Stimulated activated CD4-positive, alpha-beta T cell treated with anti-CD3 and anti-CD28 coated beads, Interleukin-2, amount 100 ng/mL, for 24 hours (primary cell): Measurements from ENCODE around the gene FLNC.
A peak's percentile ranks its signal among the peaks of the same experiment; 100 is the strongest.

Experiments
- DNase-seq, 2 donors: peaks; one replicate each; pipeline ENCODE4 v3.0.0-alpha.2; 2020

Gene FLNC

DNA sequence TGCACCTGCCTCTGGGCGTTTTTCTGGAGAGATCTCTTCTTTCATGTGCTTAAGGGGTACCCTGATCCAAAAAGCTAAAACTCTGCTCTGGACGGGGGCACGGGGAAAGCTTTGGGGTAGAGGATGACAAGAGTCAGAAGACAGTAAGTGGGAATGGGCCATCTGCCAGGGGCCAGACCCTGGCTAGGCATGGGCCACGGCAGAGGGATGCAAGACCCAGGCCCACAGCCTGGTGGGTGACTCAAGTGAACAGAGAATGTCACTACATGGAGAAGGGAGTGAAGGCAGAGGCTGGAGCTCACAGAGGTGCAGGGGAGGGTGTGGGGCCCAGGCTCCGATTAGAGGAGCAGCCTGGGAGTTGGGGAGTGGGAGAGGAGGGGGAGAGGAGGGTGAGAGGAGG, 15.3 kb downstream of the FLNC start:
- DNase-seq, result no peak

DNA sequence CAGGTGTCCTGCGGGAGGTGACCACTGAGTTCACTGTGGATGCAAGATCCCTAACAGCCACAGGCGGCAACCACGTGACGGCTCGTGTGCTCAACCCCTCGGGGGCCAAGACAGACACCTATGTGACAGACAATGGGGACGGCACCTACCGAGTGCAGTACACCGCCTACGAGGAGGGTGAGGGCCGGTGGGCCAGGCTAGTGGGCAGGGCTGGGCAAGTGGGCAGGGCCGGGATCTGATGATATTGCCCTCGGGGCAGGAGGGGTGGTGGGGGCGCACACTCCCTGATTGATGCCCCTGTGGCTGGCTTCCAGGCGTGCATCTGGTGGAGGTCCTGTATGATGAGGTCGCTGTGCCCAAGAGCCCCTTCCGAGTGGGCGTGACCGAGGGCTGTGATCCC, 15.8 kb downstream of the FLNC start:
- no peak for DNase-seq

DNA sequence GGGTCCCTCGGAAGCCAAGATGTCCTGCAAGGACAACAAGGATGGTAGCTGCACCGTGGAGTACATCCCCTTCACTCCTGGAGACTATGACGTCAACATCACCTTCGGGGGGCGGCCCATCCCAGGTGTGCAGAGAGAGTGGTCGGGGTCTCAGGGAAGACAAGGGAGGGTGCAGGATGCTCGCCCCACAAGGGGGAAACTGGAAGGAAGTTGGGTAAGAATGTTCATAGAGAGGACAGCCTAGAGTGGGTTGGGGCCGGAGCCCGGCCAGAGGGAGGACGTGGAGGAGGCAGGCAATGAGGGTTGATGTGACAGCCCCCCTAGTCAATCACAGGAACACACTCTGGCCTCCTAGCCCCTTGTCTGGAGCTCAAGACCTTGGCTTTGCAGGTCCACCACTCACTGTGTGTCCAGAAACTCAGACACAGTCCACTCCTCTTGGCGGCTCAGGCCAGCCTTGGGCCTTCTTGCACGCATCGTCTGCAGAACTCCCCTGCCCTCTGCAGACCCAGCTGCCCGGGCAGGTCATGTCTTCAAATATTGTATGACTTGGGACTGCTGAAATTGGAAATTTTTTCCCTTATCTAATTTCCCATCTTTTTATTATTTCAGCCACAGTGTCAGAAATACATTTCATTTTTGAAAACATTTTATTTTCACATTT, 16.7 kb downstream of the FLNC start:
- DNase-seq, result no peak

DNA sequence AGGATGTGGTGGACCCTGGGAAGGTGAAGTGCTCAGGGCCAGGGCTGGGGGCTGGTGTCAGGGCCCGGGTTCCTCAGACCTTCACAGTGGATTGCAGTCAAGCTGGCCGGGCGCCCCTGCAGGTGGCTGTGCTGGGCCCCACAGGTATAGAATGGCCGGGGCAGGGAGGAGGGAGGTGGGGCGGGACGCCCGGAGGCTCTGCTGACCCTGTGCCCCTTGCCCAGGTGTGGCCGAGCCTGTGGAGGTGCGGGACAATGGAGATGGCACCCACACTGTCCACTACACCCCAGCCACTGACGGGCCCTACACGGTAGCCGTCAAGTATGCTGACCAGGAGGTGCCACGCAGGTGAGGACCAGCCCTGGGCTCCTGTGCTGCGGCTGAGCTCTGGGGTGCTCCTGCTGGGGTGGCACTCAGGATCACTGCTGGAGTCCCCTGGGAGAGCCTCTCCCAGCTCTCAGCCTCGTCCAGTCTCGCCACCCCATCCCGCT, 17.6 kb downstream of the FLNC start:
- no peak for DNase-seq

DNA sequence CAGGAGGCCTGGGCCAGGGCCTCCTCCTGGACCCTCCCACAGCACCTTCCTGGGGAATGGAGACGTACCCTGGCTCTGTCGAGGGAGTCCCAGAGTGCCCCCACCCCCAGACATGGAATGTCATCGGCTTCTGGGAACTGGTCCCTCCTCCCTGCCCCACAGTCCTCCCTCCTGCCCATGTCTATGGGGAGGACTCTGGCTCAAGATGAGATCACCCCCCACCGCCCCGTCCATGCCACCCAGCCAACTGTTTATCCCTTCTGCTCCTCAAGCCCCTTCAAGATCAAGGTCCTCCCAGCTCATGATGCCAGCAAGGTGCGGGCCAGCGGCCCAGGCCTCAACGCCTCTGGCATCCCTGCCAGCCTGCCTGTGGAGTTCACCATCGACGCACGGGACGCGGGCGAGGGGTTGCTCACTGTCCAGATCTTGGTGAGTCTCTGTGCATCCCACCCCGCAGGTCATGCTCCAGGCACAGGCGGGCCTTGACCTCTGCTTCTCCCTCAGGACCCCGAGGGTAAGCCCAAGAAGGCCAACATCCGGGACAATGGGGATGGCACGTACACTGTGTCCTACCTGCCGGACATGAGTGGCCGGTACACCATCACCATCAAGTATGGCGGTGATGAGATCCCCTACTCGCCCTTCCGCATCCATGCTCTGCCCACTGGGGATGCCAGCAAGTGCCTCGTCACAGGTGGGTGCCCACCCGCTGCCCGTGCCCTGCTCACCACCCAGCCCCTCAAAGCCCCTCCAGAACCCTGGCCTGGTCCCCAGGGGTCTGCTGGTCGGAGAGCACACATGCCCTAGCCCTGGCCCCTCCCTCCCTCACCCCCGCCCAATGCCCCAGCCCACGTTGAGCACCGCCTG, 18.3 kb downstream of the FLNC start:
- no peak for DNase-seq

DNA sequence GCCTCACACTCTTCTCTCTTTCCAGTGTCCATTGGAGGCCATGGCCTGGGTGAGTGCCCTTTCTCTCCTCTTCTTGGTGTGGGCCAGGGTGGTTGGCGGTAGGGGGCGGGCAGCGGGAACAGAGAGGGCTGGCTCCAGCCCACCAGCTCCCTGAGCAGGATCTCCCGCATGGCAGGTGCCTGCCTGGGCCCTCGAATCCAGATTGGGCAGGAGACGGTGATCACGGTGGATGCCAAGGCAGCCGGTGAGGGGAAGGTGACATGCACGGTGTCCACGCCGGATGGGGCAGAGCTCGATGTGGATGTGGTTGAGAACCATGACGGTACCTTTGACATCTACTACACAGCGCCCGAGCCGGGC, 18.9 kb downstream of the FLNC start:
- DNase-seq, result no peak

DNA sequence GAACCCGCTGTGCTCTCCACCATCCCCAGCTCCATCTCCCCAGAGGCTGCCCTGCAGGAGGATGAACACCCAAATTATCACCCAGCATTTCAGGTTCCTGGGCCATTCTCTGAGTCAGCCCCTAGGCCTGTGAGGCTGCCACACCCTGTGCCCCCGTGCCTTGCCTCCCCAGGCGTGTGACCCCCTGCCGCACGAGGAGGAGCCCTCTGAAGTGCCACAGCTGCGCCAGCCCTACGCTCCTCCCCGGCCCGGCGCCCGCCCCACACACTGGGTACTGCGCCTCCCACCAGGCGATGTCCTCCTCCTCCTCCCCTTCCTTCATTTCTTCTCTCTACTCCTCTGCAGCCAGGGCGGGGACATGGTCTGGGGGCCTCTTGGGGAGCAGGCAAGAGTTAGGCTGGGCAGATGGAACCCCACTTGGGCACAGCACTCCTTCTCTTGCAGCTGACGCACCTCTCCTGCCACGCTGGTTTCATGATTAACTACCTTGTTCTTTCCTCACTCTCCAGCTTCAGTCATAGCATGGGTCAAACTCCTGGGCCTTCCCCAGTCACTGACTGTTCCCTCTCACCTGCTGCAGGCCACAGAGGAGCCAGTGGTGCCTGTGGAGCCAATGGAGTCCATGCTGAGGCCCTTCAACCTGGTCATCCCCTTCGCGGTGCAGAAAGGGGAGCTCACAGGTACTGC, 19.7 kb downstream of the FLNC start:
- no peak for DNase-seq

DNA sequence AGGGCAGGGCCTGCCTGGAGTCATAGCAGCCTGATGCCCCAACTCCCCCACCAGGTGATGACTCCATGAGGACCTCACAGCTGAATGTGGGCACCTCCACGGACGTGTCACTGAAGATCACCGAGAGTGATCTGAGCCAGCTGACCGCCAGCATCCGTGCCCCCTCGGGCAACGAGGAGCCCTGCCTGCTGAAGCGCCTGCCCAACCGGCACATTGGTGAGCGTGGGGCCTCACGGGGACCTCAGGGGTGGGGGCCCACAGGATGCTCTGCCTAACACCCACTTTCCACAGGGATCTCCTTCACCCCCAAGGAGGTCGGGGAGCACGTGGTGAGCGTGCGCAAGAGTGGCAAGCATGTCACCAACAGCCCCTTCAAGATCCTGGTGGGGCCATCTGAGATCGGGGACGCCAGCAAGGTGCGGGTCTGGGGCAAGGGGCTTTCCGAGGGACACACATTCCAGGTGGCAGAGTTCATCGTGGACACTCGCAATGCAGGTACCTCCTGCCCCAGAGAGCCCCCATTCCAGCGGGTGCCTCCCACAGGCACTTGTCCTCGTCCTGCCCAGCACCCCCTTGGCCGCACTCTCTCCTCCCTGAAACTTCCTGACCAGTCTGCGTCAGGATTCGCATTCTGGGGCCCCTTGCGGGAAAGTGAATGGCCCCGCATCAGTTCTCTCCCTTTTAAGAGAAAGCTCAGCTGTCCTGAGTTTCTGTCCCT, 22.5 kb downstream of the FLNC start:
- DNase-seq, result no peak

DNA sequence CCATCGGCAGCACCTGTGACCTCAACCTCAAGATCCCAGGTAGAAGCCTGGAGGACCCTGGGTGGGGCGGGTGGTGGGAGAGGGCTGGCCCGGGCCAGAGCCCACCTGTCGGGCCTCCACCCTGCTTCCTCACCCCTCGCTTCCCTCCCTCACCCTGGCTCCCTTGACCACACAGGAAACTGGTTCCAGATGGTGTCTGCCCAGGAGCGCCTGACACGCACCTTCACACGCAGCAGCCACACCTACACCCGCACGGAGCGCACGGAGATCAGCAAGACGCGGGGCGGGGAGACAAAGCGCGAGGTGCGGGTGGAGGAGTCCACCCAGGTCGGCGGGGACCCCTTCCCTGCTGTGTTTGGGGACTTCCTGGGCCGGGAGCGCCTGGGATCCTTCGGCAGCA, 23.6 kb downstream of the FLNC start:
- no peak for DNase-seq

DNA sequence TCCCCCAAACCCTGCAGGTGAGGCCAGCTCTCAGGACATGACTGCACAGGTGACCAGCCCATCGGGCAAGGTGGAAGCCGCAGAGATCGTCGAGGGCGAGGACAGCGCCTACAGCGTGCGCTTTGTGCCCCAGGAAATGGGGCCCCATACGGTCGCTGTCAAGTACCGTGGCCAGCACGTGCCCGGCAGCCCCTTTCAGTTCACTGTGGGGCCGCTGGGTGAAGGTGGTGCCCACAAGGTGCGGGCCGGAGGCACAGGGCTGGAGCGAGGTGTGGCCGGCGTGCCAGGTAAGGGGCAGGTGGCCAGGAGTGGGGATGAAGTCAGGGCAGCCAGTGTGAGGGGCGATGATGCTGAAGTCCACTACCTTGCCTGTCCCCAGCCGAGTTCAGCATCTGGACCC, 24.2 kb downstream of the FLNC start:
- no peak for DNase-seq

DNA sequence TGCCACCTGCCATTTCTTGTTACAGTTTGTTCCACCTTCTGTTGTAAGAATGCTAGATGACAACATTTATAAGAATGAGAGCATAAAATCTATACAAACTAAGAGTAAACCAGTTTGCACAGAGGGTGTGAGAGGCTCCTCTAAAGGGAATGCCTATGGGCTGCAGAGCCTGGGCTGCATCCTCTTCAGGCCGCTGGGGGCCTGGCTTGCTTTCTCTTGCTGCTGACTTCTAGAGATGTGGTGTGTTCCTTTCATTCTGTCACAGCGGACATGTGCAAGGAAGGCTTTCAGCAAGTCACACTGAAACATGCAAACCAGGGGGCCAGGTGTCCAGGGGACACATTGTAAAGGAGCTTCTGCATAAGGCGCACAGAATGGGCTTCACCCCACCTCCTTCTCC, 25.4 kb downstream of the FLNC start:
- no peak for DNase-seq

DNA sequence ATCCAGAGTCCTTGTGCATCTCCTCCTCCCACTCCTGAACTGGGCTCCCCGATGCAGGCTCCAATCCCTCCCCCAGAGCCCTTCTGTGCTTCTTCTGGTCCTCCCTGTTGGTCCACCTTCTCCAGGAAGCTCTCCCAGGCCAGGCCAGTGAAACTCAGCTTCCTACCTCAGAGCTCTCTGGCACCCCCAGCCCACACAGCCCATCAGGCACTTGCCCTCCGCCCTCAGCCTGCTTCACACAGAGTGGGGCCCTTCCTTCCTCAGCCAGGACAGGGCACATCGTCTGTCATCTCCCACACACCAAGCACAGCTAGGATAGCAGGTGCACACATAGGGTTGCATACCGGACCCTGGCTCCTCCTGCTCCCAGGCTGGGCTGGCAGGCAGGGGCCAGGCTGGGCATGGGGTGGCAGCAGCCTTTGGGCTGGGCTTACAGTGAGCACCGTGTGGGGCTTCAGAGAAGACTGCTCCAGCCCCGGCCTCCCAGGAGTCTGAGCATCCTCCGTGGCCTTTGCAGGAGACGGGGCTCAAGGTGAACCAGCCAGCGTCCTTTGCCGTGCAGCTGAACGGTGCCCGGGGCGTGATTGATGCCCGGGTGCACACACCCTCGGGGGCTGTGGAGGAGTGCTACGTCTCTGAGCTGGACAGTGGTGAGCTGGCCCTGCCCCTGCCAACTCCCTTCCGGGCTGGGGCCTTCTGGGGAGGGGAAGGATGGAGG, 26.0 kb downstream of the FLNC start:
- DNase-seq, result no peak

DNA sequence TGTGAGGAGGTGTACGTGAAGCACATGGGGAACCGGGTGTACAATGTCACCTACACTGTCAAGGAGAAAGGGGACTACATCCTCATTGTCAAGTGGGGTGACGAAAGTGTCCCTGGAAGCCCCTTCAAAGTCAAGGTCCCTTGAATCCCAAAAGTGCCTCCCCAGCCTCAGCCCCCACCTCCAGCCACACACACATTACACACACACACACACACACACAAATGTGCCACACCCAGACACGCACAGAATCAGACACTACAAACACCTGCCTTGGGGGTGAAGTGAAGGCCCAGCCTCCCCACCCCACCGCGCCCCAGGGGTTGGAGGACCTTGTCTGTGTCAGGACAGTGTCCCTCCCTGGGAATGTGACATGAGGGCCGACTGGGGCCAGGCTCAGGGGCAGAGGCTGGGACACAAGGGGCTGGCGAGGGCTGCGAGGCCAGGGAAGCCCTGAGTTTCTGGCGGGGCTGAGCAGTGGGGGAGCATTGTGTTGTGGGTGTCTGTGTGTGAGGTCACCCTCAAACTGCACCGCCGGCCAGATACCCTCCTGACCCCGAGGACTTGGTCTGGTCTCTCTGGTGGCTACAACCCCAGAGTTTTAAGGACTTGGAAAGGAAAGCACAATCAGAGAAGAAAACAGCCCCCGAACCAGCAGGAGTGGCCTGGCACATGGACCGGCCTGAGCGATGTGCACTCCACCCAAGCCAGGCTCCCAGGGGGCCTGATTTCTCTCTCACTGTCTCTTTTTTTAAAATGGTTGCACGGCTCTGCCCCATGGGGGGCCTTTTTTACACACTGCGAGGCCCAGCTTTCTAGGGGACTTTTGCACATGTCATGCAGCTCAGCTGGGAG, 28.4 kb downstream of the FLNC start:
- no peak for DNase-seq

DNA sequence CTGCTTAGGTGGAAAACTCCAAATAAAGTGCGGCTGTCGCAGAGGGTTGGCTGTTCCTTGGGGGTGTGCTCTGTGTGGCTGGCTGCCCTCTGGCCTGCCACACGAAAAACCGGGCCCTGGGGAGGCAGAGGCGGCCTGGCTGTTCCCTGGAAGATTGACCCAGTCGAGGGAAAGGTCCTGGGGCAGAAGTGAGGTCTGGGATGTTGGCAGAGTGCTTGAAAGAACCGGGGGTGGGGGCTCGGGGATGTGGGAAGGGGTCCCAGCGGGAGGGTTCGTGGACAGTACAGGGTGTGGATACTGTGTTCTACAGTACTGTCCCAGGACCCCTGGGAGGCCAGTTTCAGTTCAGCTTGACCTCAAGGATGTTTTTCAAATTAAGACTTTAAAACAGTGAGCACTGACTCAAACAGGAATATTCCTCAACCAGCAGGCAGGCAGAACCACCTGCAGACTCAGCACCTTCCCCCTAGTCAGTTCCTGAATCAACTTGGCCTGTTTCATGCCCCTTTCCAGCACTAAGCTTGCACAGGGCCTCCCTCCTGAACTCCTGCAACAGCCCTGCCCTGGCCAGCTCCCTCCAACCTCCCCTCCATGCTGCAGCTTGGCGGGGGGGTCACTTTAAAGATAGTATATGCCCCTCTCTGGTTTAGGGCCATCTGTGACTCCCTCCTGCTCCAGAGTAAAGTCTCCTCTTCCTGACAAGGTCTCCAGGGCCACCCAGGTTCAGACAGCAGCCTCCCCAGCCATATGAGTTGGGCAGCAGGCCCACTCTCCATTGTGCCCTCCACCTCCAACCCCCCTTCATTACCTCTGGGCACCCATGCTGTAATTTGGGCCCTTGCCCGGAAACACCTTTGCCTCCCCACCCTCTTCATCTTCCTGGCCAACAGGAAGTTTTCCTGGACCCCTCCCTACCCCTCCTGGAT, 29.3 kb downstream of the FLNC start:
- no peak for DNase-seq

DNA sequence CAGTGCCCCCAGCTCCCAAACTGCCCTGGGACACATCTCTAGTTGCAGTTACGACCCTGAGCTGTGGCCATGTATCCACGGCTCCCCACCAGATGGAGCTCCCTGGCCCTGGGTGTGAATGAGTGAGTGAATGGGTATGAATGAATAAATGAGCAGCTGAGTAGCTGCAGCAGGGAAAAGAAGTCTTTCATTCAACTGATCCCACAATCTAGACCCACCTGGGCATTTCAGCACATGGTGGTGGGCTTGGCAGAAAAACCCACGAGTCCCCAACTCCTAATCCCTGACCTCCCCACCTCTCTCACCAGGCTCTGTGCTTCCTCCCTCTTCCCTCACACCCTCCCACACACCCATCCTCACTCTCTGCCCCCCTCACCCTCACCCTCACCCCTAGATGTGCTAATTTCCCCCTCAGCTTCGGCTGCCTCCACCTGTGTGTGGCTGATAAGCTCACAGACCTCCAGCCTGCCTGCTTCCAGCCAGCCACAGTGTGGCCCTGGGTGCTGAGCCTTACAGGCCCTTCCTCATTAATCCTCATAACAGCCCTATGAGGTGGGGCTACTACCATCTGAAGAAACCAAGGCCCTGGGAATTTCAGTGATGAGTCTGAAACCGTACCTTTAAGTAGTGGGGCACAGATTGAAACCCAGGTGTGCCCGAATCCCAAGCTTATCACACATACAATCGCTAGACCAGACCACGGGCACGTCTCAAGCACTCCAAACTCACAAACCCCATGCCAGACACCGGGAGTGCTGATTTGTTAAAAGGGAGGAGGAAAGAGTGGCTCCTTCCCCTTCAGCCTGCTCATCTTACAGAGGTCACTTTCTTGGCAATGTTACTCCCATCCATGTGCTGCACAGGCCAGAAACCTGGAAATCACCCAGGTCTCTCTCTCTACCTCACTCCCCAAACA, 30.2 kb downstream of the FLNC start:
- DNase-seq, result no peak

DNA sequence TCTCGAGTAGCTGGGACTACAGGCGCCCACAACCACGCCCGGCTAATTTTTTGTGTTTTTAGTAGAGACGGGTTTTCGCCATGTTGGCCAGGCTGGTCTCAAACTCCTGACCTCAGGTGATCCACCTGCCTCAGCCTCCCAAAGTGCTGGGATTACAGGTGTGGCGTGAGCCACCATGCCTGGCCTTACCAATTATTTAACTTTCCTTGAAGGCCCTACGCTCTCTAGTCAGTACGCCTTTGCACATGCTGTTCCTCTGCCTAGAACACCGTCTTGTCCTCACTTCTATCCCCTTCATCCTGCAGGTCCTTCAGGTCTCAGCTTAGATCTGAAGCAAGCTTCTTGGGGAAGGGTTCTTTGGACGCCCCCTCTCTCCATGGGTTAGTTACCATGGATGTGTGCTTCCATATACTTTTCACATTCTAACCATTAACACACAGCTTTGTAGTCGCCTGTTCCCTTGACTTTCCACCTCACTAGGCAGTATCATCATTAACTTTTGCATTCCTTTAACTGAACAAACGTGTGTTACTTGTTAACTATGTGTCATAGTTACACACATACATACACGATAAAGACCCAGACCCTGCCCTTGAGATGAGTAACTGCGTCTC, 31.9 kb downstream of the FLNC start:
- no peak for DNase-seq

DNA sequence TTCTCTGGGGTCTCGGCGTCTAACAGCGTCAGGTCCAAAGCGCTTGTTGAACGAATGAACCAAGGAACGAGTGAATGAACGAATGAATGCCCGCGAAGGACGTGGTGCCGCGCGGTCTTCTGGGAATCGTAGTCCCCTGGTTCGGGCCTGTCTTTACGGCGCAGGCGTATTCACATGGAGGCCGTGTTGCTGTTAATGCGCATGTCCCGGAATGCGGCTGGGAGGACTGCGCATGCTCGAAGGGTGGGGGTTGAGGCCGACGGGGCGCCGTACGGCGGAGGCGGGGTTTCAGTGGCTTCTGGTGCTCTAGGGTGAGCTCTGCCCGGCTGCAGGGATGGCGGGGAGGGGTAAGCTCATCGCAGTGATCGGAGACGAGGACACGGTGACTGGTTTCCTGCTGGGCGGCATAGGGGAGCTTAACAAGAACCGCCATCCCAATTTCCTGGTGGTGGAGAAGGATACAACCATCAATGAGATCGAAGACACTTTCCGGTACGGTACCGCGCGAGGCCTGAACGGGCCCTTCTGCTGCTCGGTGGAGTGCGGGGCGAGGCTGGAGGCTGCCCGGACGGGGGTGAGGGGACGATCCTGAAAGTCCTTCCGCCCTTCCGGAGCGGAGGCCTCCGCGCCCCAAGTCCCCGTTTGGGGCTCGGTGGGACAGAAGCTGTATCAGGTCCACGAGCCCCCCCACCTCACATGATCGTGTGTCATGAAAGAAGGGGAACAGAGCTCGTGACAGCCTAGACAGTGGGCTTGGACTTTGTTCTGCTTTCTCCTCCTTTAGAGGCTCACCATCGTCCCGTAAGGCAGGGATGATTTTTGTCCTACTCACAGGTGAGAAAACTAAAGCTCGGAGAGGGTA, 32.6 kb downstream of the FLNC start, which contains the start of gene ATP6V1F:
TSS of gene ATP6V1F (plus strand) at position 286 of the 862 bp plus-strand sequence. CDS start at position 335, 49 bp downstream.
- peak; percentile 99 to 100 for DNase-seq
